Measurements from ENCODE around the gene S100G. TPM values are rescaled to one million over a fixed set of nuclear protein-coding genes. Genes with fewer than 3 reads are reported as not detected.

S100G gene
- polyA plus RNA-seq, 6 donors from 2014 or later: not detected

GRCh38 chrX:16700734-16701133, 50.8 kb downstream of the S100G start:
- Mint-ChIP-seq H3K36me3 (peaks cover 0 to 4% of the 10 kb centered on the region in 2 donors), H3K27ac (no peak overlapping the region), H3K4me1 (peaks cover 0 to 4% (median 0%) of the 10 kb centered on the region in 3 donors), H3K4me3 (no peak overlapping the region), H3K9me3 (no peaks in the 10 kb centered on the region), H3K27me3 (peaks cover 0 to 9% (median 0%) of the 10 kb centered on the region in 3 donors)
- no peak for ATAC-seq (ENCODE audit: low read depth in 2 of 2)
- DNase-seq: no peak

DNA sequence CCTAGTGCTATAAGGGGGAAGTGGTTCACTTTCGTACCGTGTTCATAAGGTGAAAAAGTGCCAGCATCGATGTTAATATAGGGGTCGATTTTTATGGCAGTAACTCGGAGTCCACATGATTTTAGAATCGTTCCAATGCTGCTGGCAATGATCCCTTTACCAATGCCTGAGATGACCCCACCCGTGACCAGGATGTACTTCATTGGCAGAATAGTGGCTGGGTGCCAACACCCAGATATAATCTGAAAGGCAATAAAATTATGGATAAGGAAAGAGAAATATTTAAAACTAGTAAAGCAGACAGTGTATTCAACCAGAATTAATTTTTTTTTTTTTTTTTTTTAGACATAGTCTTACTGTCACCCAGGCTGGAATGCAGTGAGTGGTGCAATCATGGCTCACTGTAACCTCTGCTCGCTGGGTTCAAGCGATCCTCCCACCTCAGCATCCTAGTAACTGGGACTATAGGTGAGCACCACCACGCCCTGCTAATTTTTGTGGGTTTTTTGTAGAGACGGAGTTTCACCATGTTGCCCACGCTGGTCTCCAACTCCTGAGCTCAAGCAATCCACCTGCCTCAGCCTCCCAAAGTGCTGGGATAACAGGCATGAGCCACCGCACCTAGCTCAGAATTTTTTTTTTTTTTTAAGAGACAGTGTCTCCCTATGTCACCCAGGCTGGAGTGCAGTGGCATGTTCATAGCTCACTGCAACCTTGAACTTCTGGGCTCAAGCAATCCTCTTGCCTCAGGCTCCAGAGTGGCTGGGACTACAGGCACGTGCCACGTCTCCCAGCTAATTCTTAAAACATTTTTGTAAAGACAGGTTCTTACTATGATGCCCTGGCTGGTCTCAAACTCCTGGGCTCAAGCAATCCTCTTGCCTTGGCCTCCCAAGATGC, 53.0 kb downstream of the S100G start:
- peaks cover 0 to under 1% (median 0%) of the 10 kb centered on the region in 3 donors for H3K27me3 Mint-ChIP-seq
- H3K36me3 Mint-ChIP-seq: peaks cover 0 to 4% of the 10 kb centered on the region in 2 donors
- DNase-seq (no peak), ATAC-seq (ENCODE audit: low read depth in 2 of 2) (no peak)
- no peak overlapping the region for H3K4me3 Mint-ChIP-seq
- peak overlapping the region in 2 of 6 donors; percentile 49 to 70 for H3K27ac Mint-ChIP-seq
- no peaks in the 10 kb centered on the region for H3K9me3 Mint-ChIP-seq
- peaks cover 0 to 4% (median 0%) of the 10 kb centered on the region in 3 donors for H3K4me1 Mint-ChIP-seq

Other genes starting within 250 kb of the S100G start
- gene CTPS2, start 62.5 kb downstream of the S100G start, polyA plus RNA-seq (ENCODE audit: low read depth in 6 of 6): 1 to 10 TPM; 3.2 to 6.0 (median 4.7) TPM
- 10 to 100 TPM; 11.8 to 21.3 (median 16.2) TPM for gene SYAP1, start 69.5 kb downstream of the S100G start, polyA plus RNA-seq (ENCODE audit: low read depth in 6 of 6)
- gene TXLNG, start 136.3 kb downstream of the S100G start, polyA plus RNA-seq (ENCODE audit: low read depth in 6 of 6): 10 to 100 TPM in 4 of 6 donors, 1 to 10 TPM in 2; 8.6 to 20.8 (median 15.9) TPM
- gene RBBP7, start 220.2 kb downstream of the S100G start, polyA plus RNA-seq (ENCODE audit: low read depth in 6 of 6): 100 to 1,000 TPM; 158 to 255 (median 190) TPM

Measured in naive B cell (primary cell).